DMS79 (cell line): ENCODE results near the gene KRTAP9-6.
"Not testable (repeated sequence)": the region's sequence is repeated elsewhere in the genome, so short reads cannot be mapped to it uniquely, and the experiment has no call there.

ENCODE experiments used
- DNase-seq: peaks from one replicate; lab custom pipeline; 2025; lab: John Stamatoyannopoulos, UW

The KRTAP9-6 gene, protein sequence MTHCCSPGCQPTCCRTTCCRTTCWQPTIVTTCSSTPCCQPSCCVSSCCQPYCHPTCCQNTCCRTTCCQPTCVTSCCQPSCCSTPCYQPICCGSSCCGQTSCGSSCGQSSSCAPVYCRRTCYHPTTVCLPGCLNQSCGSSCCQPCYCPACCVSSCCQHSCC

DNA sequence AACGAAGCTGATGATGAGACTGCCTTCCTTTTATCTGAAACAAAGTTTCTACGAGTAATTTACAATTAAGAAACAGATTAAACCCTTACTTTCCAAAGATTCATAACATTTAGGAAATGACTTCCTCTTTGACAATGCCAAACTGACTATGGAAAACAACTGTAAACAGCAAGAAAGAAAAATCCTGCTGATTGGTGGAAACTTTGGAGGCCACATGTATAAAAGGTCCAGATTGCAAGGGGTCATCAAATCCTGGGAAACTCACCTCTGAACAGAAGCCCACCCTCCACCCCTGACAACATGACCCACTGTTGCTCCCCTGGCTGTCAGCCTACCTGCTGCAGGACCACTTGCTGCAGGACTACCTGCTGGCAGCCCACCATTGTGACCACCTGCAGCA is at the start of gene KRTAP9-6:
KRTAP9-6 (plus strand) TSS at position 301 of the 400 bp plus-strand sequence; CDS start at position 301, 0 bp downstream.
- DNase-seq = no peak

DNA sequence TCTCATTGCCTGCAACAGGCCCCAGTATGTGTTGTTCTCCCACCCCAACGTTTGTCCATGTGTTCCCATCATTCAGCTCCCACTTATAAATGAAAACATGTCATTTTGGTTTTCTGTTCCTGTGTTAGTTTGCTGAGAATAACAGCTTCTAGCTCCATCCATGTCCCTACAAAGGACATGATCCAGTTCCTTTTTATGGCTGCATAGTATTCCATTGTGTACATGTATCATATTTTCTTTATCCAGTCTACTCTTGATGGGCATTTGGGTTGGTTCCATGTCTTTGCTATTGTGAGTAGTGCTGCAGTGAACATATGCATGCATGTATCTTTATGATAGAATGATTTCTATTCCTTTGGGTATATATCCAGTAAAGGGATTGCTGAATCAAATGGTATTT is 49.5 kb upstream of the KRTAP9-6 start:
- no peak for DNase-seq

DNA sequence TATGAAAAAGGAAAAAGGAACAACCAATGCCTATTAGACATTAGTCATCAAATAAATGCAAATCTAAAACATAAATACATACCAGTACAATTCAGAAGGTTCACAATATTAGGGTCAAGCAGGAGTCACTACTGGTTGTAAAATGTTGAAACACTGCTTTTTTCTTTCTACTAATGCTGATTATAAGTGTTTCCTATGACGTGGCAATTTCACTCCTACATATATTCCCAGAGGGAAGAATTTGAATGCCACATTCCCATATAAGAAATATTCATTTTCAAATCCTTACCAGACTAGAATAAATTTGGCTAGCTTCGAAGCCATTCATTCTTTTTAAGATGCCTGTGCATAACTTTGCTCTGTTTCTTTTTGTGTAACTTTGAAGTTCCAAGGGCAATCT is 41.4 kb upstream of the KRTAP9-6 start:
- DNase-seq = no peak

DNA sequence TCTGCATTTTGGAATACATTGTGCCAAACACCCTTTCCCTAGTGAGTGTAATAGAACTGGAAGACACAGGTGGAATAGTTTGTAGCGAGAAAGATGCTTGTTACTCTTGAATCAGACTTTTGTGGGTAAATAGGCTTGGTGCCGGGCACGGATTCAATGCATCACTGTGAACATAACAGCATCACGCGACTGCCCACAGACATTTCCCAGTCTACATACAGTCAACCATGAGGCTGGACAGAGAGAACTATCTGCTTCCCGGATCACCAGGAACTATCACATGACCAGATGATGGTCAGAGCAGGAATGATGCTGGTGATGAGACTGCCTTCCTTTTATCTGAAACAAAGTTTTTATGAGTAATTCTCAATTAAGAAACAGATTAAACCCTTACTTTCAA is 39.1 kb upstream of the KRTAP9-6 start:
- DNase-seq = no peak

DNA sequence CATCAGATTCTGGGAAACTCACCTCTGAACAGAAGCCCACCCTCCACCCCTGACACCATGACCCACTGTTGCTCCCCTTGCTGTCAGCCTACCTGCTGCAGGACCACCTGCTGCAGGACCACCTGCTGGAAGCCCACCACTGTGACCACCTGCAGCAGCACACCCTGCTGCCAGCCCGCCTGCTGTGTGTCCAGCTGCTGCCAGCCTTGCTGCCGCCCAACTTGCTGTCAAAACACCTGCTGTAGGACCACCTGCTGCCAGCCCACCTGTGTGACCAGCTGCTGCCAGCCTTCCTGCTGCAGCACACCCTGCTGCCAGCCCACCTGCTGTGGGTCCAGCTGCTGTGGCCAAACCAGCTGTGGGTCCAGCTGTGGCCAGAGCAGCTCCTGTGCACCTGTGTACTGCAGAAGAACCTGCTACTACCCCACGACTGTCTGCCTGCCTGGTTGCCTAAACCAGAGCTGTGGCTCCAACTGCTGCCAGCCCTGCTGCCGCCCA is 38.5 kb upstream of the KRTAP9-6 start, which contains the start of gene KRTAP9-2:
KRTAP9-2 (plus strand) TSS at position 51 of the 498 bp plus-strand sequence; CDS start at position 58, 7 bp downstream.
- not testable (repeated sequence) for DNase-seq

DNA sequence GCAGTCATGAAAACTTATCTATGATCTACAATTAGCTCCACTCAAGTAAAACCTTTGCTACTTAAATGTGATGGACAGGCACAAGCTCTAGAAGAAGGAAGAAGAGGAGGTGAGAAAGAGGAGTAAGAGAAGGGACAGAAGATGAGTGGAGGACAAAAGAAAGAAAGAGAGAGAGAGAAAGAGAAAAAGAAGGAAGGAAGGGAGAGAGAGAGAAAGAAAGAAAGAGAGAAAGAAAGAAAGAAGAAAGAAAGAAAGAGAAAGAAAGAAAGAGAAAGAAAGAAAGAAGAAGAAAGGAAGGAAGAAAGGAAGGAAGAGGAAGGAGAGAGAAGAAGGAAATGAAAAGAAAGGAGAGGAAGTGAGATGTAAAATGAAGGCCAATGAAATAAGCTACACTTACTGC is 35.1 kb upstream of the KRTAP9-6 start:
- no peak for DNase-seq

DNA sequence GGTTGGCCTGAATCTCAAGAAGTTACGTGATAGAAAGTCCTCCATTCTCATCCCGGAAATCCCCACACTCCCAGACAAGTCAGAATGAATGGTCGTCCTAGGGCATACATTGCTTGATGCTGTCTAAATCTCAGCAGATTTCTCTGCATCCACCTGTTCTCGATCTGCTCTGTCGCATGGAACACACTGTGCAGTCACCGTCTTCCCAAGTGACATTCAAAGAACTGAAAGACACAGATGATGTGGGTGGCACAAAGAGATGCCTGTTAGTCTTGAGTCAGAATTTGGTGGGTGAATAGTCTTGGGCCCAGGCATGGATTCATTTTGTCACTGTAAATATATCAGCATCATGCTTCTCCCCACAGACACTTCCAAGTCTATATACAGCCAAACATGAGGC is 33.4 kb upstream of the KRTAP9-6 start:
- no peak for DNase-seq

DNA sequence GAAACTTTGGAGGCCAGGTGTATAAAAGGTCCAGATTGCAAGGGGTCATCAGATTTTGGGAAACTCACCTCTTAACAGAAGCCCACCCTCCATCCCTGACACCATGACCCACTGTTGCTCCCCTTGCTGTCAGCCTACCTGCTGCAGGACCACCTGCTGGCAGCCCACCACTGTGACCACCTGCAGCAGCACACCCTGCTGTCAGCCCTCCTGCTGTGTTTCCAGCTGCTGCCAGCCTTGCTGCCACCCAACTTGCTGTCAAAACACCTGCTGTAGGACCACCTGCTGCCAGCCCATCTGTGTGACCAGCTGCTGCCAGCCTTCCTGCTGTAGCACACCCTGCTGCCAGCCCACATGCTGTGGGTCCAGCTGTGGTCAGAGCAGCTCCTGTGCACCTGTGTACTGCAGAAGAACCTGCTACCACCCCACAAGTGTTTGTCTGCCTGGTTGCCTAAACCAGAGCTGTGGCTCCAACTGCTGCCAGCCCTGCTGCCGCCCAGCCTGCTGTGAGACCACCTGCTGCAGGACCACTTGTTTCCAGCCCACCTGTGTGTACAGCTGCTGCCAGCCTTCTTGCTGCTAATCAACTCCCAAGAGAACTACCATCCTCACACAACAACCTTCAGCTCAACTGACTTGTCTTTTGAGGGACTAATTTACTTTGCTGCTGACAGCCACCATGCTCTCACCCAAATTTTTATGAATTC is 32.6 kb upstream of the KRTAP9-6 start, which contains the start of gene KRTAP9-3:
KRTAP9-3 (plus strand) TSS at position 51 of the 707 bp plus-strand sequence; CDS start at position 104, 53 bp downstream.
- not testable (repeated sequence) for DNase-seq

DNA sequence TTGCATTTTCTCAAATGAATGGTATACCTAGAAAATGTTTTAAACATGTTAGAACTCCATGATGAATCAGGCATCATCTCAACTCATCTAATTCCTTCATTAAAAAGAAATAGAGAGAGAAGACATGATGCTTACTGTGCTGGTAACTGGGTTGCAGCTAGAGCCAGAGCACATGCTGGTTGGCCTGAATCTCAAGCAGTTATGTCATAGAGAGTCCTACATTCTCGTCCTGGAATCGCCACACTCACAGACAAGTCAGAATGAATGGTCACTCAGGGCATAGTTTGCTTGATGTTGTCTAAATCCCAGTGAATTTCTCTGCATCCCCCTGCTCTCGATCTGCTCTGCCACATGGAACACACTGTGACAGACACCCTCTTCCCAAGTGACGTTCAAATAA is 28.1 kb upstream of the KRTAP9-6 start:
- not testable (repeated sequence) for DNase-seq

DNA sequence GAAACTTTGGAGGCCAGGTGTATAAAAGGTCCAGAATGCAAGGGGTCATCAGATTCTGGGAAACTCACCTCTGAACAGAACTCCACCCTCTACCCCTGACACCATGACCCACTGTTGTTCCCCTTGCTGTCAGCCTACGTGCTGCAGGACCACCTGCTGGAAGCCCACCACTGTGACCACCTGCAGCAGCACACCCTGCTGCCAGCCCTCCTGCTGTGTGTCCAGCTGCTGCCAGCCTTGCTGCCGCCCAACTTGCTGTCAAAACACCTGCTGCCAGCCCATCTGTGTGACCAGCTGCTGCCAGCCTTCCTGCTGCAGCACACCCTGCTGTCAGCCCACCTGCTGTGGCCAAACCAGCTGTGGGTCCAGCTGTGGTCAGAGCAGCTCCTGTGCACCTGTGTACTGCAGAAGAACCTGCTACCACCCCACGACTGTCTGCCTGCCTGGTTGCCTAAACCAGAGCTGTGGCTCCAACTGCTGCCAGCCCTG is 27.2 kb upstream of the KRTAP9-6 start, which contains the start of gene KRTAP9-8:
KRTAP9-8 (plus strand) TSS at position 51 of the 489 bp plus-strand sequence; CDS start at position 104, 53 bp downstream.
- DNase-seq = not testable (repeated sequence)

DNA sequence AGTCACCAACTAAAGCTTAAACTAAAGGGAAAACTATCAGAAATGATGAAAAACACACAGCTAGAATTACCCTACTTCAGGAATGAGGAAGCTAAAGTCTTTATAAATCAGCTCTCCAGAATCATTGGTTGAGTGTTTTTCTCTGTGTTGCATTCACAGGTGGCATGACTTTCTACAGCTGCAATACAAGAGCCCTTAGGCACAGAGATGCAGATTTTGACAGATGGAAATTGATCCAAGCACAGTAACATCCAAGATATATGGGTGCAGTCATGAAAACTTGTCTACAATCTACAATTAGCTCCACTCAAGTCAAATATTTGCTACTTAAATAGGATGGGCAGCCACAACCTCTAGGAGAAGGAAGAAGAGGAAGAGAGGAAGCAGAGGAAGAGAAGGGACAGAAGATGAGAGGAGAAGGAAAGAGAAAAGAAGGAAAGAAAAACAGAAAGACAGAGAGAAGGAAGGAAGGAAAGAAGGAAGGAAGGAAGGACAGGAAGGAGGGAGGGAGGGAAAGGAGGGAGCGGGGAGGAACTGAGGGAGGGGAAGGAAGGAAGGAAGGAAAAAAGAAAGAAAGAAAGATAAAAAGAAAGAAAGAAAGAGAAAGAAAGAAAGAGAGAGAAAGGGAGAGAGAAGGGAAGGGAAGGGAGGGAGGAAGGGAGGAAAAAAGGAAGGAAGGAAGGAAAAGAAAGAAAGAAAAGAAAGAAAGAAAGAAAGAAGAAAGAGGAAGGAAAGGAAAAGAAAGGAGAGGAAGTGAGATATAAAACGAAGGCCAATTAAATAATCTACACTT is 18.0 kb upstream of the KRTAP9-6 start:
- DNase-seq = not testable (repeated sequence)

DNA sequence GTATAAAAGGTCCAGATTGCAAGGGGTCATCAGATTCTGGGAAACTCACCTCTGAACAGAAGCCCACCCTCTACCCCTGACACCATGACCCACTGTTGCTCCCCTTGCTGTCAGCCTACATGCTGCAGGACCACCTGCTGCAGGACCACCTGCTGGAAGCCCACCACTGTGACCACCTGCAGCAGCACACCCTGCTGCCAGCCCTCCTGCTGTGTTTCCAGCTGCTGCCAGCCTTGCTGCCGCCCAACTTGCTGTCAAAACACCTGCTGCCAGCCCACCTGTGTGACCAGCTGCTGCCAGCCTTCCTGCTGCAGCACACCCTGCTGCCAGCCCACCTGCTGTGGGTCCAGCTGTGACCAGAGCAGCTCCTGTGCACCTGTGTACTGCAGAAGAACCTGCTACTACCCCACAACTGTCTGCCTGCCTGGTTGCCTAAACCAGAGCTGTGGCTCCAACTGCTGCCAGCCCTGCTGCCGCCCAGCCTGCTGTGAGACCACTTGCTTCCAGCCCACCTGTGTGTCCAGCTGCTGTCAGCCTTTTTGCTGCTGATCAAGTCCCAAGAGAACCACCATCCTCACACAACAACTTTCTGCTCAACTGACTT is 15.4 kb upstream of the KRTAP9-6 start, which contains the start of gene KRTAP9-4:
KRTAP9-4 (plus strand) TSS at position 51 of the 604 bp plus-strand sequence; CDS start at position 85, 34 bp downstream.
- DNase-seq = not testable (repeated sequence)

DNA sequence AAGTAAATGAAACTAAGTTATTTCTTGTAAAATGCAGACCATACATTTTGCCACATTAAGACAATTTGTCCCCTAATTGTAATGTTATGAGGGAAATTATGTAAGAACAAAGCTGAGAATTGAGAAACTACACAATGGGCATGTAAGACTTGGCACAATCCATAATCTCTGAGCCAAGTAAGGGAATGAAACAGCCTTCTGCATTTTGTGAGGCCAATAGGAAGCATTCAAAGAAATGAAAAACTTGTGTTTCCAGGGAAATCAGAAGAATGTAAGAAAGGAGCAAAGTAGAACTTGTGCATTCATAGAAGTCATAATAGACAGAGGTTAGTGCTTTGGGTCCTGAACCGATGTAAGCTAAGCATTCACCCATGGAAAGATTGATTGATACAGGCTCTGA is 13.9 kb upstream of the KRTAP9-6 start:
- no peak for DNase-seq

DNA sequence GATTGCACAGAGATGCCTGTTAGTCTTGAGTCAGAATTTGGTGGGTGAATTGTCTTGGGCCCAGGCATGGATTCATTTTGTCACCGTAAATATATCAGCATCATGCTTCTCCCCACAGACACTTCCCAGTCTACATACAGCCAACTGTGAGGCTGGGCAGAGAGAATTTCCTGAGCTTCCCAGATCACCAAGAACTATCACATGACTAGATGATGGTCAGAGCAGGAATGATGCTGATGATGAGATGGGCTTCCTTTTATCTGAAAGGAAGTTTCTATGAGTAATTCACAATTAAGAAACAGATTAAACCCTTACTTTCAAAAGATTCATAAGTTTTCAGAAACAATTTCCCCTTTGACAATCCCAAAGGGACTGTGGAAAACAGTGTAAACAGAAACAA is 10.3 kb upstream of the KRTAP9-6 start:
- no peak for DNase-seq

DNA sequence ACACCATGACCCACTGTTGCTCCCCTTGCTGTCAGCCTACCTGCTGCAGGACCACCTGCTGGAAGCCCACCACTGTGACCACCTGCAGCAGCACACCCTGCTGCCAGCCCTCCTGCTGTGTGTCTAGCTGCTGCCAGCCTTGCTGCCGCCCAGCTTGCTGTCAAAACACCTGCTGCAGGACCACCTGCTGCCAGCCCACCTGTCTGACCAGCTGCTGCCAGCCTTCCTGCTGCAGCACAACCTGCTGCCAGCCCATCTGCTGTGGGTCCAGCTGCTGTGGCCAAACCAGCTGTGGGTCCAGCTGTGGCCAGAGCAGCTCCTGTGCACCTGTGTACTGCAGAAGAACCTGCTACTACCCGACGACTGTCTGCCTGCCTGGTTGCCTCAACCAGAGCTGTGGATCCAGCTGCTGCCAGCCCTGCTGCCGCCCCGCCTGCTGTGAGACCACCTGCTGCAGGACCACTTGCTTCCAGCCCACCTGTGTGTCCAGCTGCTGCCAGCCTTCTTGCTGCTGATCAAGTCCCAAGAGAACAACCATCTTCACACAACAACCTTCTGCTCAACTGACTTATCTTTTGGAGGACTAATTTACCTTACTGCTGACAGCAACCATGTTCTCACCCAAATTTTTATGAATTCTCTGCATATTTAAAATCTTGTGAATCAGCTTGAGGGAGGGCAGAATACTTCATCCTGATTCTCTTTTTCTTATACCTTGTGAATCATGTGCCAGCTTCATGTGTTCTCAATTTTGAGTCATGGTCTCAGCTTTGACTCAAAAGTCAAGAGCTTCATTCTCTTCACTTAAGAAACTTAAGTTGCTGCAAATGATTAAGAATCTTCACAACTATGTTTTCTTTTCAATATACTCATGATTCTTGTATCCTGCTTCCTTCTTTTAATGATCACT is 9.5 kb upstream of the KRTAP9-6 start, which contains the start of gene KRTAP9-9:
KRTAP9-9 (plus strand) TSS at position 4 of the 910 bp plus-strand sequence.
- DNase-seq = not testable (repeated sequence)

DNA sequence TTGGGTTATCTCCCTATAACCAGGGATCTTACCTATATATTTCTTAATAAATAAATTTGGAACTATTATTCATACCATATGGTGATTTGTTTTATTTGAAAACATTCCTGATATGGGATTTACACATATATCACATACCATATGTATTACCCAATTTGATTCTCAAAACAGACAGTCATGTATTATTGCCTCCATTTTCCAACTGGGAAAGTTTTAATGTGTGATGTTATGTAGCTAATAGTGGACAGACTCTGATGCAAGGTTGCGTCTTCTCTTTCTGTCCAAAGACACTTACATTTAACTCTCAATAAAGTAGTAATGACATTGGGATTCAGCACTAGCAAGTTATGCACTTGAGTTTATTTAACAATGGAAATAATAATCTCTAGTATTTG is 8.9 kb upstream of the KRTAP9-6 start:
- DNase-seq = no peak

DNA sequence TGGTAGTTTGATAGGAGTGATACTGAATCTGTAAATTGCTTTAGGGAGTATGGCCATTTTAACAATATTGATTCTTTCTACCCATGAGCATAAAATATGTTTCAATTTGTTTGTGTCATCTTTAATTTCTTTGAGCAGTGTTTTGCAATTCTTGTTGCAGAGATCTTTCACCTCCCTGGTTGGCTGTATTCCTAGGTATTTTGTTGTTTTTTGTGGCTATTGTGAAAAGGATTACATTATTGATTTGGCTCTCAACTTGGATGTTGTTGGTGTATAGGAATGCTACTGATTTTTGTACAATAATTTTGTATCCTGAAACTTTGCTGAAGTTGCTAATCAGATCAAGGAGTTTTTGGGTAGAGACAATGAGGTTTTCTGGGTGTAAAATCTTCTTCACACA is 6.8 kb upstream of the KRTAP9-6 start:
- no peak for DNase-seq

DNA sequence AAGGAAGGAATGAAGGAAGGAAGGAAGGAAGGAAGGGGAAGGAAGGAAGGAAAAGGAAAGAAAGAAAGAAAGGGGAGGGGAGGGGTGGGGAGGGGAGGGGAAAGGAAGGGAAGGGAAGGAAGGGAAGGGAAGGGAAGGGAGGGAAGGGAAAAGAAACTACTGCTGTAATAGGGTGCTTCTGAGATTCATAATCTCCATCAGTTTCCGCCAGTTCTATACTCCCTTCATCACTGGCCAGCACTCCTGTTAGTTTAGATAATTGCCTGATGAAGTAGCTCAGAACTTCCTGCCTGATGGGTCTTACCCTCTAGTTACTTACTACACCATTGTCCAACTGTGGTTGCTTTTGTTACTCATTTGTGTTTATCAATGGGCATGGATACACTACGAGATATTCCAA is 2.0 kb upstream of the KRTAP9-6 start:
- no peak for DNase-seq

DNA sequence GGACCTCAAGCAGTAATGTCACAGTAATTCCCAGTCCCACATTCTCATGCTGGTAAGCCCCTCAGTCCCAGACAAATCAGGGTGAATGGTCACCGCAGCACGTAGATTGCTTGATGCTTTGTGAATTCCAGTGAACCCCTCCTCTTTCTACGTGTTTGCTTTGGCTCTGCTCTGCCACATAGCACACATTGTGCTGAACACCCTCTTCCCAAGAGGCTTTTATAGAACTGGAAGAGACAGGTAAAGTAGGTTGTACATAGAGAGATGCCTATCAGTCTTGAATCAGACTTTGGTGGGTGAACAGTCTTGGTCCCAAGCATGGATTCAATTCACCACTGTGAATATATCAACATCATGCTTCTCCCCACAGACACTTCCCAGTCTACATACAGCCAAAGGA is 579 bp upstream of the KRTAP9-6 start:
- DNase-seq = no peak

DNA sequence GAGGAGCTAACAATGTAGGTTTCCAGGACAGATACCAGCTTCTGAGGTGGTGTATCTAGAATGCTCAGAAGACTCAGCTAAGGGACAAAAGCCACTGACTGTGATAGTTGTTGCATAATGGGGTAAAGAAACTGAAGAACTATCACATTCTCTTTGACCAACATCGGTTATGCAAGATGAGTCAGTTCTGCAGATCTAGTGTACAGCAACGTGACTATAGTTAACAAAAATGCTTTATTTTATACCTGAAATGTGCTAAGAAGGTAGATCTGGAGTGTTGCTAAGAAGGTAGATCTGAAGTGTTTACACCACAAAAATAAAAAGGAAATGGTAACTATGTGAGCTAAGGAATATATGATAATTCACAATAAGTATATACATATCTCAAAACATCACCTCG is 2.5 kb downstream of the KRTAP9-6 start:
- DNase-seq = no peak
